Glomerular visceral epithelial cell (primary cell): ENCODE measurements around the gene TFE3.
"Not testable (repeated sequence)": the region's sequence is repeated elsewhere in the genome, so short reads cannot be mapped to it uniquely, and the experiment has no call there.

Experiments used
- DNase-seq: peaks from one replicate; pipeline ENCODE4 v3.0.0-alpha.2; 2016; ENCODE audit errors: extremely low spot score

The TFE3 gene

GRCh38 chrX:49001521-49002090 lies 41.6 kb downstream of the TFE3 start:
- peak; percentile 42 for DNase-seq

- DNase-seq: no peak
Observed at GRCh38 chrX:49000636-49001035, 42.5 kb downstream of the TFE3 start.

GRCh38 chrX:48999030-48999429 lies 44.1 kb downstream of the TFE3 start:
- DNase-seq: no peak

- DNase-seq: no peak
Observed at GRCh38 chrX:48998391-48998790, 44.8 kb downstream of the TFE3 start.

- DNase-seq: no peak
Observed at GRCh38 chrX:48997865-48998264, 45.3 kb downstream of the TFE3 start.

- no peak for DNase-seq
Observed at GRCh38 chrX:48997455-48997854, 45.7 kb downstream of the TFE3 start.

- DNase-seq: no peak
Observed at GRCh38 chrX:48996969-48997368, 46.2 kb downstream of the TFE3 start.

GRCh38 chrX:48992341-48992740 lies 50.8 kb downstream of the TFE3 start:
- no peak for DNase-seq

GRCh38 chrX:48989483-48989882 lies 53.7 kb downstream of the TFE3 start:
- DNase-seq: no peak

GRCh38 chrX:48983896-48984295 lies 59.3 kb downstream of the TFE3 start:
- DNase-seq: no peak

- no peak for DNase-seq
Observed at GRCh38 chrX:48983081-48983480, 60.1 kb downstream of the TFE3 start.

- DNase-seq: no peak
Observed at GRCh38 chrX:48981178-48981577, 62.0 kb downstream of the TFE3 start.

- DNase-seq: not testable (repeated sequence)
Observed at GRCh38 chrX:48980341-48980740, 62.8 kb downstream of the TFE3 start.
